Measurements from ENCODE around the gene DAP.
"Not testable (repeated sequence)": the region's sequence is repeated elsewhere in the genome, so short reads cannot be mapped to it uniquely, and the experiment has no call there.

DAP gene

GRCh38 chr5:10671041-10672008 is 89.7 kb downstream of the DAP start:
- no peak for DNase-seq (ENCODE audit: low read depth)

DNA sequence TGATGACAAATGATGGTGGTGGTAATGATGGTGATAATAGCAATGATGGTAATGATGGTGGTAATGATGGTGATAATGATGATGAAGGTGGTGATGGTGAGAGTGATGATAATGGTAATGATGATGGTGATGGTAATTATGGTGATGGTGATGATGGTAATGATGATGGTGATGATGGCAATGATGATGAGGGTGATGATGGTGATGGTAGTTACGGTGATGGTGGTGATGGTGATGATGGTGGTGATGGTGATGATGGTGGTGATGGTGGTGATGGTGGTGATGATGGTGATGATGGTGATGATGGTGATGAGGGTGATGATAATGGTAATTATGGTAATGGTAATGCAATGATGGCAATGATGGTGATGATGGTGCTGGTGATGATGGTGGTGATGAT is 91.1 kb downstream of the DAP start:
- no peak for DNase-seq (ENCODE audit: low read depth)

DNA sequence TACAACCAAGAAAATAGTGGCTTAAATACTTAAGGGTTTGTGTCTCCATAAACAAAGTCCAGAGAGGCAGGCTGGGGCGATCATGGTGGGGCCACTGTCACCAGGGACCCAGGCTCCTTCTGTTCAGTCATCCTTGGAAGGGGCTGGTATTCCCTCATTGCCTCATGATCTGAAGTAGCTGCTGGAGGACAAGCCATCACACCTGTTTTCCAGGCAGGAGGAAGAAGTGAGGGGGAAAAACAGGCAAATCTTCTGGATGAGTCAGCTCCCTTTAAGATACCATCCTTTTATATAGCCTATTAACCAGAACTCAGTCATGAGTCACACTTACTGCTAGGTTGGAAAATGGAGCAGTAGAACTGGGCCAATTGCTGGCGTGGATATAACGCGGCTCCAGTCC is 92.3 kb downstream of the DAP start:
- DNase-seq (ENCODE audit: low read depth) = no peak

- DNase-seq (ENCODE audit: low read depth) = no peak
Observed at GRCh38 chr5:10667431-10668057, 93.5 kb downstream of the DAP start.

DNA sequence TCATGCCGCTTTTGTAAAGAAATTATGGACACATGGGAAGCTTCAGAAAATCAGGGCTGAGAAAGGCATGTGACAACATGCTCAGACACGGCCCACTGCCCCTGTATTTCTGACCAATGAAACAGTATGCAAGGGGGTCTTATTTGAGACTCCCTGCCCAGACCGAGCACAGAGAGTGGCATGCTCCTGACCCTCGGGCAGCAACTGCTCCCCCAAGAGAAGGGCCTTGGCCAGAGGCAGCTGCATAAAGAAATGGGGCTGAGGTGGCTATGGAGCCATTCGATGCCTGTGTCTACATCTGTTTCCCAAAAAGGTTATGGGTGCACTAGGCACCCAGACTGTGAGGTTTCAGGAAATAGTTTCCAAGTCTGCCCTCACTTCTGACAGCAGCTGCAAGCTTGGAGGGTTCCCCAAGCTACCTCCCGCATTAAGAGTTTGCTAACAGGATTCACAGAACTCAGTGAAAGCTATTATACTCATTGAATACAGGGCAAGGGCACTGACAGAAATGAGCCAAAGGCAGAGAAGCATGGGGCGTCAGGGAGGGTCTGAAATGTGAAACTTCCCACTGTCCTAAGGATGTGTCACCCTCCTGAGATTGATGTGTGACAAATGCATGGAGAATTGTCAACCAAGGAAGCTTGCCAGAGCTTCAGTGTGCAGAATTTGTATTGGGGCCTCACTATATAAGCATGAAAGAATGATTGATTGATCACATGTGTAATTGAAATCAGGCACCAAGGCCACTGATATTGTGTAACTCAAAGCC is 94.3 kb downstream of the DAP start:
- no peak for DNase-seq (ENCODE audit: low read depth)

DNA sequence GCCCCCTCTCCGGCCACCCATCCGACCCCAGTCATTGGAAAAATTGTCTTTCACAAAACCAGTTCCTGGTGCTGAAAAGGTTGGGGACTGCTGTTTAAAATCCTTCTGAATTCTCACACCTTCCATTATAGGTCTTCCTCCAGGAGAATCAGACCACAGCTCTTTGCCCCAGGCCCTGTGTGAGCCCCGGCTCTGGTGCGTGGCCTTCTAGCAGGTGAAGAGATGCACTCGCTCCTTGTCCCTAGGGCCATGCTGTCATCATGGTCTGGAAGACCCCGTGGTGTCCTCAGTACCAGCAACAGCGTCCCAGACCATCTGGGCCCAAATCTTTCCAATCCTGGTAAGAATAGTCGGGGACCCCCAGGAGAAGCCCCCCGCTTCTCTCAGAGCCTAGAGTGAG is 95.2 kb downstream of the DAP start:
- no peak for DNase-seq (ENCODE audit: low read depth)

DNA sequence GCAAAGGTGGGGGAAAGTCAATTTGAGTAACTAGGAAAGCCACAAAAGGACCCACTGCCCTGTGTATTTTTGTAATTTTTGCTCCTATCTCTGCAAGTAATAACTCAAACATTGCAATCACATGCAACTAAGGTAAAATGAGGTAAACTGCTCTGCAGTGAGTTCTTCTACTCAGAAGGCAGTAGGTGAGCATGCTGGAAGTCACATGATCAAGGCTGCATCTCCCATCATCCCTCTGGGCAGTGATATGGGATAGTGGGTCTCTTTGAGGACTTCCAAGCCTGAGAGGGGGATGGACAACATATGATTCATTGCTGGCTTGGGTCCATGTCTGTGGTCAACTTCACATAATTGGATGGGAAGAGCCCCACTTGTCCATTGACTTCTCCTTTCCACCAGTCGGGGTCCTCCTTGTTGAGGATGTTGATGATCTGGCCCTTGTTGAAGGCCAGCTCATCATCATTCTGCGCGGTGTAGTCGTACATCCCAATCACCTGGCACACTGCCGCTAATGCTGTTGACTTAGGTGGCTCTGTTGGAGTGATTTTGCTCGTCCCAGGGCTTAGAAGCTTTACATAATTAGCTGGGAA is 96.8 kb downstream of the DAP start:
- DNase-seq (ENCODE audit: low read depth) = not testable (repeated sequence)

DNA sequence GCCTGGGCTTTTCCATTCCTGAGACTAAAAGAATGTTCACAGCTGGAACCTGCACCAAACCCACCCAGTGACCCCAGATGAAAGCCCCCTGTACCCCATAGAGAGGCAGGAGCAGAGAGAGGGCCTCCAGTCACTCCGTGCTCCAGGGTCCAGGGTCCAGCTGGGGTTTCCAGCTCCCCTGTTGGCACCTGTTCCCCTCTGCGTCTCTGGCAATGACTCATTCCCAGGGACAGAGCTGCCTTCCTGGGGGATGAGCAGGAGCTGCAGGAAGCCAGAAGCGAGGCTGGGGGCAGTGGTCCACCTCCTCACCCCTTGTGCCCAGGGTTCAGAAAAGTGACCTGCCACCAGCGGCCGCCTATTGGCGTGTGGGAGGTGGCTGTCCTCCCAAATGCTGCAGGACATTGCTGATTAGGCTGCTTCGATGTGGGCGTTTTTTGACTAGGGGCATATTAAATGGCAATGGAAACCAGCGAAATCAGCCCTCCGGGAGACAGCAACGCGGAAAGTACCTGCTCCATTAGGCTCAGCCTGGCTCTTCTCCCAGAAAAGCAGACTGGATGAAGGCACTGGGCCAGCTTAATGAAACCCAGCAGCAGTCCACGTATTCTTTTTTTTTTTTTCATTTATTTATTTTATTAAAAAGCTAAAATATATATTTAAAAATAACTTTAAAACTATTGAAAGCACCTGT is 97.4 kb downstream of the DAP start:
- no peak for DNase-seq (ENCODE audit: low read depth)

DNA sequence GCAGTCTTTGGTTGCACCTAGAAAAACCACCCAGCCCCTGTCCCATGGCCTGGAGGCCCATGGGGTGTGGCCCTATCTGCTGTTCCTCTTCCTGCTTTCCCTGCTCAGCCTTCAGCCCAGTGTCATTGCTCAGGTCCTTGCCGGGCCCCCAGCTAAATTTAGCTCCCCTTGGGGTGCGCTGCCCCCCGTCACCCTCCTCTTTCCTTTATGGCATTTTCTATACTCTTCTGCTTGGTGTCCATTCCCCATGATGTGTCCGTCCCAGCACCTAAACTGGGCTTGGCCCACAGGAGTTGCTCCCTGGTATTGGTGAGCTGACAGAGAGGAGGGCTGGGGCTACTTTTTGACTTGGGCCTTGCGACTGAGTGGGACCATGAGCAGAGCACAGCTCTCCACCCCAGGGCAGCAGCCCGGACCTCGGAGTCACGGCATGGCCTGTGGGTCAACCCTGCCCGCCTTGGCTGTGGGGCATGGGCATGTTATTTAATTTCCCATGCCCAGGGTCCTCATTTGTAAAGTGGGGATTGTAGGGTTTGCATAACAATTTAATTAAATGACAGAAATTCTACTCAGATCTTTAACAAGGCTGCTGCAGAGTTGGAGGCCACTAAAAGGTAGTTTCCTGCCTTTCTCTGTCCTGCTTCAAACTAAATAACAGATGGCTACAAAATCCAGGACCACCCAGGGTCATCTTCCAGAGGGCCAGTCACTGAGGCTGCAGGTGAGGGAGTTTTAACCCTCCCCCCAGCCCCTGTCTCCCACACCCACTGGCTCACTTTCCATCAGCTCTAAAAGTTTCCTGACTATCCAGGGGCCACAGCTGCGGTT is 98.2 kb downstream of the DAP start:
- no peak for DNase-seq (ENCODE audit: low read depth)

DNA sequence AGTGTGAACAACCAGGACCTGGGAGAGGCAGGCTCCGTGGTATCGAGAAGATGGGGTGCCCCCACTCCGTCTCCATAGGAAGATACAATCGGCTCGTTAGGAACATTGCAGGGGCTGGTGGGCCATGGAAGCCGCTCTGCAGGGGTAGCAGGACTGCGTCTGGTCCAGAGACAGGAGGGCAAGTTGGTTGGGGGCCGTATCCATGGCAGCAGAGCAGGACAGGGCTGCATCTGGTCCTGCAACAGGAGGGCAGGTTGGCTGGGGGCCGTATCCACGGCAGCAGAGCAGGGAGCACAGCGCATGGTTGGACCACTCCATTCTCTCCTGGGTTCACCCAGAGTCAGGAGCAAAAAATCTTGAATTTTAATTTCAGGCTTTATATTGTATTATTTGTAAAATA is 99.0 kb downstream of the DAP start:
- no peak for DNase-seq (ENCODE audit: low read depth)

DNA sequence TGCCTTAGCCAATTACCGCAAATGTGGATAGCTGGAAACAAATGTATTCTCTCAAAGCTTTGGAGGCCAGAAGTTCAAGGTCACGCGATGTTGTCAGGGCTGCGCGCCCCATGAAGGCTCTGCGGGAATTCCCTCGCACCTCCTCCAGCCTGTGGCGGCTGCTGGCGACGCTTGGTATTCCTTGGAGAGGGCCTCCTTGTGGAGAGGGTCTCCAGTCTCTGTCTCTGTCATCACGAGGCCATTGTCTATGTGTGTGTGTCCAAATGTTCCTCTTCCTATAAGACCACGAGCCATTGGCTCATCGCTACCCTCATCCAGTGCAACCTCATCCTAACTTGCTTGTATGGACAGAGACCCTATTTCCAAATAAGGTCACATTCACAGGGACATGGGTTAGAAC is 99.6 kb downstream of the DAP start:
- no peak for DNase-seq (ENCODE audit: low read depth)

GRCh38 chr5:10660720-10661387 is 100.2 kb downstream of the DAP start:
- no peak for DNase-seq (ENCODE audit: low read depth)

DNA sequence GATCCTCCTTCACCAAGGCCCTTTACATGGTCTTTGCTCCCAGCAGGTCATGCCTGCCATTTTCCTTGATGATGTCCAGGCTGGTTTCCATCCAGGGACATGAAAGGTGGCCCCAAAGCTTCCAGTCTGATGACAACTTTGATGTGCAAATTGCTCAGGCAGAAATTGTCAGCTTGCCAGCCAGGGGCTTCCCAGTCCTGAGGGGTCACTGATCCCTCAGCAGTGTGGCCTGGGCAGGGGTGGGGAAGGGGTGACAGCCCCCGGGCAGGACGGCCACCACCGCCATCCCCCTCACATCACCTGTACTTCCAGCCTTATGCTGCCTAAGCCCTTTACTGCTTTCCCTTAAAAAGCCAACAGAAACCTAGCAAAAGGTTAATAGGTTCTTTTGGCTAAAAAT is 100.9 kb downstream of the DAP start:
- DNase-seq (ENCODE audit: low read depth) = no peak

DNA sequence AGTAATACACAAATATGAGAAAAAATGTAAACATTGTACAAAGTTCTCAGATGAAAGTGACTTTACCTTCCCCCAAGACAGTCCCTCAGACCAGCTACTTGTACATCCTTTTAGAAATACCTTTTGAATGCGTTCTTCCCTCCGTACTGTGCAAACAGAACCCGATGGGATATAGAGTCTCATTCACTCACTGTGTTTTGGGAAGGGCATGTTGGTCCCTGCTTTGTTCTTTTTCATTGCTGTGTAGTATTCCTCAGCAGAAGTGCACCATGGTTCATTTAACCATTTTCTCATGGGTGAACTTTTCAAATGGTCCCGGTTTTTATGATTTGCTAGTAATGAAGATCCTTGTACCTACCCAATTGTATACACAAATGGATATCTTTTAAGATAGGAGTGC is 102.8 kb downstream of the DAP start:
- DNase-seq (ENCODE audit: low read depth) = no peak

GRCh38 chr5:10655972-10656830 is 104.8 kb downstream of the DAP start:
- DNase-seq (ENCODE audit: low read depth) = no peak

DNA sequence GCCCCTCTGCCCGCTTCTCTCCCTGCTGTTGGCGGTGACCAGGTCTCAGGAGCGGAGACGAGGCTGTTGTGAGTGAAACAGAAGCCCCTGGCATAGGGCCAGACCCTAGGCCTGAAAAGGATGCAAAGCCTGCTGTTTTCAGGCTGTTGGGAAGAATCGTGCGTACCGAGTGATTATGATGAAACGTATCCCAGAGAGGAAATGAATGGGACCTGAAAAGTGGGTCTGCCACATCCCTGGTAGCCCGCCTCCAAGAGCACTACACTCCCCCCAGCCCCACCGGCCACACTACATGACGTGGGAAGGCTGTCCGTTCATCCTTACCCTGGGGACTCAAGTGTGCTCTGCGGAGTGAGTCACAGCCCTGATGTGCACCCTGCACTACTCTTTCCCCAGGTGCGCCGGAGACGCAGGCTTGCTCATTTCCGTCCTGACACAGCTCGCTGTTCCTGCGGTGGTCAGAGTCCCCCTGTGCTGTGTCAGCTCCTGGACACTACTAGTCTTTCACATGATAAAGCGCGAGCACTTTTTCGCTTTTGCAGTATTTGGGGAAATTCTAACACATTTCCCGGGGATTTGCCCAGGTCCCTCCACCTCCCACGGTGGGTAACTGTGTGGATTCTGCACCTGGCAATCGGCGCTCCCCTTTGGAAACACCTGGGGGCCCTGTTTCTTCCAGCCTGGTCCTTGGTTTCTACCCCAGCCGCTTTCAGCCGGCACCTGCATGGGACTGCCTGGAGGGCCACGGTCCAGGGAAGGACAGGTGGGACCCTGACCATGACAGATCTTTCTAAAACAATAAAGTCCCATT is 105.7 kb downstream of the DAP start:
- DNase-seq (ENCODE audit: low read depth) = no peak

GRCh38 chr5:10654566-10654965 is 106.5 kb downstream of the DAP start:
- no peak for DNase-seq (ENCODE audit: low read depth)

- no peak for DNase-seq (ENCODE audit: low read depth)
Observed at GRCh38 chr5:10653751-10654400, 107.2 kb downstream of the DAP start.

Data from stimulated activated CD8-positive, alpha-beta memory T cell treated with anti-CD3 and anti-CD28 coated beads, Interleukin-4, amount 100 ng/mL, for 24 hours (primary cell).